GM12878 (cell line): ENCODE measurements around the gene RAP1A. TPM values are rescaled to one million over a fixed set of nuclear protein-coding genes. Genes with fewer than 3 reads are reported as not detected.

Experiments used
- ATAC-seq: fragments of 200-7000 bp; cut with Tn5 transposase; 3 replicates; pipeline ENCODE4 v1.9.1; 2020; ENCODE audit warnings: mild to moderate bottlenecking, moderate library complexity
- BruUV-seq: library from RNA; stranded (reverse); fragments of 400-500 nt; replicated peaks from 2 replicates; lab custom pipeline; 2021; lab: Mats Ljungman, UMichigan
- CTCF ChIA-PET: fragments of 300-600 bp; sonication (Branson Sonifier 250); formaldehyde crosslinking; extraction: SDS; loops from one replicate; lab custom pipeline; 2021; ENCODE audit warnings: inconsistent platforms; lab: Yijun Ruan, JAX
- POLR2A ChIA-PET: fragments of 350-600 bp; formaldehyde crosslinking; extraction: SDS; loops from one replicate; lab custom pipeline; 2021; ENCODE audit warnings: inconsistent platforms; lab: Charles Lee
- RAD21 ChIA-PET: fragments of 300-600 bp; sonication (Branson Sonifier 250); formaldehyde crosslinking; loops from one replicate; lab custom pipeline; 2023; ENCODE audit warnings: antibody characterized with exemption; ENCODE audit not compliant: unreplicated experiment; lab: Charles Lee
- SMC1A ChIA-PET: fragments of 300-600 bp; sonication (Branson Sonifier 250); formaldehyde crosslinking; loops from one replicate; lab custom pipeline; 2023; ENCODE audit not compliant: unreplicated experiment, uncharacterized antibody; lab: Charles Lee
- DNase-seq: peaks from one replicate; pipeline ENCODE4 v3.0.0-alpha.2; 2011; ENCODE audit warnings: low read depth, low spot score
- FAIRE-seq: peaks from 3 replicates; lab custom pipeline; 2011; peaks lifted over from hg19 to GRCh38; lab: Jason Lieb, UNC
- H2AFZ ChIP-seq: 2 replicates; pipeline ENCODE4 v1.6.0; 2011; ENCODE audit warnings: low read depth, low read length, control low read depth; ENCODE audit not compliant: control insufficient read depth
- H3K27ac ChIP-seq: 2 replicates; pipeline ENCODE4 v1.5.1; 2011; ENCODE audit warnings: control low read depth; ENCODE audit not compliant: control insufficient read depth, insufficient read depth
- H3K27me3 ChIP-seq, 2 experiments: replicated peaks in 1 of 2; 2 replicates each; pipeline versions ENCODE4 v1.6.0 to v1.6.1; 2011; ENCODE audit warnings: low read length in 1 of 2; ENCODE audit not compliant: control insufficient read depth in 2 of 2, insufficient read depth in 2 of 2
- H3K36me3 ChIP-seq, 2 experiments: 2 replicates each; pipeline ENCODE4 v1.5.1; 2011; ENCODE audit warnings: low read length in 1 of 2; ENCODE audit not compliant: control insufficient read depth in 2 of 2, insufficient read depth in 2 of 2
- H3K4me1 ChIP-seq: 2 replicates; pipeline ENCODE4 v1.6.1; 2011; ENCODE audit warnings: mild to moderate bottlenecking, low read length, moderate library complexity, mixed read lengths; ENCODE audit not compliant: control insufficient read depth, insufficient read depth
- H3K4me2 ChIP-seq: 2 replicates; pipeline ENCODE4 v1.6.0; 2011; ENCODE audit warnings: control low read depth; ENCODE audit not compliant: control insufficient read depth, insufficient read depth
- H3K4me3 ChIP-seq: fragments of 200-600 bp; sonication (generic); 2 replicates; pipeline ENCODE4 v1.5.1; 2016
- H3K79me2 ChIP-seq: 2 replicates; pipeline ENCODE4 v1.6.0; 2011; ENCODE audit warnings: low read length; ENCODE audit not compliant: control insufficient read depth, insufficient read depth
- H3K9ac ChIP-seq: 2 replicates; pipeline ENCODE4 v1.8.0; 2011; ENCODE audit warnings: low read length, control low read depth, mixed read lengths; ENCODE audit not compliant: control insufficient read depth, insufficient read depth
- H3K9me3 ChIP-seq: replicated peaks from 3 replicates; pipeline ENCODE4 v1.5.1; 2011; ENCODE audit warnings: mild to moderate bottlenecking, low read length; ENCODE audit not compliant: control insufficient read depth, insufficient read depth
- H4K20me1 ChIP-seq: 2 replicates; pipeline ENCODE4 v1.6.0; 2011; ENCODE audit not compliant: control insufficient read depth, insufficient read depth
- BHLHE40 ChIP-seq, 2 experiments: fragments of 450-650 bp in 1 of 2; IDR thresholded peaks; 2 replicates each; pipeline ENCODE4 v1.6.1; 2011 to 2017; ENCODE audit warnings: low read depth in 2 of 2, borderline replicate concordance in 1 of 2, improper control_type of control experiment in 1 of 2, low read length in 1 of 2, mild to moderate bottlenecking in 1 of 2
- CHD1 ChIP-seq: IDR thresholded peaks from 2 replicates; pipeline ENCODE4 v1.6.1; 2012; ENCODE audit warnings: low read depth, low read length, improper control_type of control experiment
- CHD4 ChIP-seq: fragments of 200-600 bp; sonication (generic); IDR thresholded peaks from 2 replicates; pipeline ENCODE4 v1.6.1; 2016; ENCODE audit warnings: mild to moderate bottlenecking
- ESRRA ChIP-seq: IDR thresholded peaks from 2 replicates; pipeline ENCODE4 v1.6.1; 2012; ENCODE audit warnings: mild to moderate bottlenecking, low read length, improper control_type of control experiment
- MTA3 ChIP-seq: IDR thresholded peaks from 2 replicates; pipeline ENCODE4 v1.6.1; 2012; ENCODE audit warnings: low read length, inconsistent platforms, borderline replicate concordance
- PKNOX1 ChIP-seq: fragments of 450-650 bp; IDR thresholded peaks from 2 replicates; pipeline ENCODE4 v1.6.1; 2016; ENCODE audit warnings: mild to moderate bottlenecking
- POLR2AphosphoS2 ChIP-seq: IDR thresholded peaks from 2 replicates; pipeline ENCODE4 v1.6.1; 2011; ENCODE audit warnings: low read depth, mild to moderate bottlenecking, low read length, improper control_type of control experiment, moderate library complexity
- PRDM15 ChIP-seq: fragments of 450-650 bp; formaldehyde crosslinking; IDR thresholded peaks from 2 replicates; pipeline ENCODE4 v1.4.0; 2020; ENCODE audit warnings: mild to moderate bottlenecking, moderate library complexity
- RAD21 ChIP-seq: IDR thresholded peaks from 2 replicates; pipeline ENCODE4 v1.6.1; 2011; ENCODE audit warnings: mild to moderate bottlenecking, low read depth, low read length, moderate library complexity; ENCODE audit not compliant: insufficient read depth
- RUNX3 ChIP-seq: IDR thresholded peaks from 2 replicates; pipeline ENCODE4 v1.6.1; 2012; ENCODE audit warnings: low read length, inconsistent platforms
- SIN3A ChIP-seq: IDR thresholded peaks from 2 replicates; pipeline ENCODE4 v1.6.1; 2012; ENCODE audit warnings: low read depth, low read length, improper control_type of control experiment
- SMC3 ChIP-seq: IDR thresholded peaks from 2 replicates; pipeline ENCODE4 v1.6.1; 2011; ENCODE audit warnings: low read length, improper control_type of control experiment, borderline replicate concordance
- SPI1 ChIP-seq: IDR thresholded peaks from 2 replicates; pipeline ENCODE4 v1.6.1; 2011; ENCODE audit warnings: low read depth, mild to moderate bottlenecking, low read length, moderate library complexity, borderline replicate concordance; ENCODE audit not compliant: insufficient read depth
- ZNF24 ChIP-seq: fragments of 450-650 bp; IDR thresholded peaks from 2 replicates; pipeline ENCODE4 v1.6.1; 2017; ENCODE audit warnings: antibody characterized with exemption, mild to moderate bottlenecking
- WGBS: methylation state at CpG from one replicate; pipeline ENCODE4 v1.1.6; 2016; ENCODE audit warnings: low lambda C conversion rate; ENCODE audit not compliant: insufficient replicate concordance, insufficient coverage; ENCODE audit errors: missing lambda C conversion rate; 5-methylcytosine and 5-hydroxymethylcytosine counted together
- in situ Hi-C: fragments of 300-500 bp; cut with MboI; formaldehyde crosslinking; loops from 9 replicates; pipeline ENCODE4 v1.14.3; 2018; ENCODE audit warnings: mixed read lengths
- intact Hi-C: fragments of 100-400 bp; cut with micrococcal nuclease; formaldehyde crosslinking; loops from one replicate; pipeline ENCODE4 v1.14.2; 2022; ENCODE audit not compliant: unreplicated experiment
- polyA plus RNA-seq, 11 experiments: library from polyadenylated mRNA; depleted of rRNA in 4 of 11; unstranded in 6 of 11; stranded (reverse) in 5 of 11; fragments of >200 nt; fragmentation: Nextera tagmentation in 4 of 11; fragmentation: Illumina TruSeq in 1 of 11; extraction: Ambion mirVana in 4 of 11; extraction: Trizol in 1 of 11; gene quantifications; 1 replicate in 1 of 11; 2 replicates in 10 of 11; pipeline versions ENCODE4 v1.2.1 to v1.2.3, GENCODE V29; 2011 to 2016; ENCODE audit warnings: inconsistent platforms in 2 of 11, missing spikeins in 2 of 11, low read depth in 1 of 11
- total RNA-seq, 4 experiments: library from RNA; depleted of rRNA in 3 of 4; stranded (reverse); fragments of >200 nt in 3 of 4; fragmentation: Illumina TruSeq in 1 of 4; extraction: Trizol in 1 of 4; gene quantifications; 2 replicates each; pipeline versions ENCODE4 v1.2.1 to v1.2.3, GENCODE V29; 2013 to 2021

RAP1A gene
- total and polyA plus RNA-seq, 10 of the 15 experiments (the other 5 are each of a cell fraction or from before 2014, with no cell fraction given) = 38.4 to 213 (median 86.0) TPM

GRCh38 chr1:111750856-111751255, 131.3 kb downstream of the RAP1A start:
- Histone ChIP-seq H3K36me3 (no peaks in the 10 kb centered on the region), H3K79me2 (peaks cover 10% of the 10 kb centered on the region), H3K4me2 (no peak overlapping the region), H3K9me3 (no peaks in the 10 kb centered on the region), H3K9ac (no peak overlapping the region), H3K27ac (no peak overlapping the region), H3K27me3 (no peaks in the 10 kb centered on the region), H3K4me3 (no peak overlapping the region), H4K20me1 (no peaks in the 10 kb centered on the region), H3K4me1 (no peaks in the 10 kb centered on the region; the same call in 1 of the 2 replicates), H2AFZ (no peak overlapping the region)
- FAIRE-seq (no peak), ATAC-seq (no peak), DNase-seq (no peak)
- SMC1A ChIA-PET = interaction anchor here (1.0 to 12.9 kb wide), 11 partner anchors 11 to 274 kb away, joined by 3 to 123 read pairs (median 4); partner anchors contain the start of gene INKA2
- BruUV-seq = no TSS peak
- WGBS = 42% methylated on average over 2 of the region's 2 CpGs
- POLR2A ChIA-PET = interaction anchor here (1.0 to 1.2 kb wide), 4 partner anchors 12 to 36 kb away, joined by 3 to 4 read pairs (median 3); partner anchors contain the start of gene INKA2
- CTCF ChIA-PET = interaction anchor here (0.6 to 9.3 kb wide), 13 partner anchors 10 to 351 kb away, joined by 3 to 109 read pairs (median 7); partner anchors contain the start of gene INKA2
- in situ Hi-C loops = loop anchor here (5.0 to 10.0 kb wide), 2 partner anchors 246 to 874 kb away; partner anchors contain the start of genes ADORA3 and TMIGD3
- TF ChIP-seq CHD4 (no peak), PKNOX1 (no peak), RUNX3 (no peak), BHLHE40 (IDR thresholded peaks at IDR 0.05; ENCODE audit: borderline replicate concordance in 1 of 2, low read depth in 2 of 2, low read length in 1 of 2) (no peak), POLR2AphosphoS2 (no peak), RAD21 (no peak), SPI1 (no peak), MTA3 (no peak), CHD1 (no peak), SMC3 (no peak), ZNF24 (no peak), ESRRA (no peak), SIN3A (no peak), PRDM15 (CRISPR knock-in tag) (no peak)
- intact Hi-C loops = loop anchor here (10.0 kb wide), 1 partner anchor 606 kb away; the partner anchor contains the start of genes CEPT1 and DRAM2
- RAD21 ChIA-PET = interaction anchor here (0.8 to 7.7 kb wide), 8 partner anchors 12 to 269 kb away, joined by 3 to 68 read pairs (median 5); partner anchors contain the start of gene INKA2
